CD8-positive, alpha-beta memory T cell (primary cell): ENCODE measurements around the gene SUPT16H. TPM values are rescaled to one million over a fixed set of nuclear protein-coding genes. Genes with fewer than 3 reads are reported as not detected.

Experiments
- polyA plus RNA-seq: library from polyadenylated mRNA; unstranded; fragments of 300-500 nt; fragmentation: Illumina TruSeq; gene quantifications from one replicate; pipeline ENCODE4 v1.2.3, GENCODE V29; 2021
- total RNA-seq, 2 experiments: library from RNA; stranded (reverse); gene quantifications; one replicate each; pipeline ENCODE4 v1.2.3, GENCODE V29; 2021

SUPT16H gene
- total and polyA plus RNA-seq, 3 experiments from 2014 or later: 84.5 to 208 (median 199) TPM

Other genes starting within 250 kb of the SUPT16H start
- gene OR5AU1, start 228.0 kb downstream of the SUPT16H start, total RNA-seq: not detected
- gene OR5AU1, start 228.0 kb downstream of the SUPT16H start, polyA plus RNA-seq: not detected
- 1,000 to 10,000 TPM; 1,158 to 1,180 TPM for gene HNRNPC, start 114.6 kb downstream of the SUPT16H start, total RNA-seq
- gene HNRNPC, start 114.6 kb downstream of the SUPT16H start, polyA plus RNA-seq: 700 TPM
- gene RPGRIP1, start 103.9 kb downstream of the SUPT16H start, total RNA-seq: not detected
- not detected for gene RPGRIP1, start 103.9 kb downstream of the SUPT16H start, polyA plus RNA-seq
- 10 to 100 TPM; 90.0 to 96.1 TPM for gene CHD8, start 72.1 kb upstream of the SUPT16H start, total RNA-seq
- 33.6 TPM for gene CHD8, start 72.1 kb upstream of the SUPT16H start, polyA plus RNA-seq
- gene RAB2B, start 92.9 kb upstream of the SUPT16H start, total RNA-seq: 10 to 100 TPM; 25.5 to 25.7 TPM
- 14.4 TPM for gene RAB2B, start 92.9 kb upstream of the SUPT16H start, polyA plus RNA-seq
- gene TOX4, start 93.2 kb upstream of the SUPT16H start, total RNA-seq: 10 to 100 TPM; 82.7 to 83.0 TPM
- gene TOX4, start 93.2 kb upstream of the SUPT16H start, polyA plus RNA-seq: 93.3 TPM
- 10 to 100 TPM; 54.1 to 58.9 TPM for gene METTL3, start 127.3 kb upstream of the SUPT16H start, total RNA-seq
- gene METTL3, start 127.3 kb upstream of the SUPT16H start, polyA plus RNA-seq: 27.4 TPM
- gene SALL2, start 142.3 kb upstream of the SUPT16H start, total RNA-seq: 1 to 10 TPM; 2.0 to 2.6 TPM
- 1.4 TPM for gene SALL2, start 142.3 kb upstream of the SUPT16H start, polyA plus RNA-seq
- gene OR10G3, start 196.1 kb upstream of the SUPT16H start, total RNA-seq: not detected
- not detected for gene OR10G3, start 196.1 kb upstream of the SUPT16H start, polyA plus RNA-seq